K562 (cell line): Measurements from ENCODE around the gene HMX3. TPM values are rescaled to one million over a fixed set of nuclear protein-coding genes. Genes with fewer than 3 reads are reported as not detected.
A peak's percentile ranks its signal among the peaks of the same experiment; 100 is the strongest.

Source experiments
- BACH1 ChIP-seq: fragments of 200-800 bp; sonication (Bioruptor generic); IDR thresholded peaks from 2 replicates; pipeline ENCODE4 v1.6.1; 2016; ENCODE audit warnings: missing genetic modification characterization, missing compliant biosample characterization
- CCAR2 ChIP-seq: fragments of 200-400 bp; formaldehyde crosslinking; IDR thresholded peaks from 2 replicates; pipeline ENCODE4 v1.6.1; 2017; ENCODE audit warnings: mild to moderate bottlenecking, low read depth, low read length
- EHMT2 ChIP-seq: fragments of 450-650 bp; IDR thresholded peaks from 2 replicates; pipeline ENCODE4 v1.6.1; 2018; ENCODE audit warnings: antibody characterized with exemption
- MAFK ChIP-seq: IDR thresholded peaks from 2 replicates; pipeline ENCODE4 v1.6.1; 2011; ENCODE audit warnings: low read length, improper control_type of control experiment
- PHF21A ChIP-seq: fragments of 450-650 bp; IDR thresholded peaks from 2 replicates; pipeline ENCODE4 v1.6.1; 2017; ENCODE audit warnings: low read depth, borderline replicate concordance
- PRPF4 ChIP-seq: fragments of 200-400 bp; formaldehyde crosslinking; IDR thresholded peaks from one replicate; pipeline ENCODE4 v1.6.1; 2017; ENCODE audit warnings: low read length, low read depth, mild to moderate bottlenecking; ENCODE audit not compliant: insufficient read depth, poor library complexity, severe bottlenecking
- RBBP5 ChIP-seq: fragments of 200-600 bp; sonication (generic); IDR thresholded peaks from 2 replicates; pipeline ENCODE4 v1.6.1; 2012; ENCODE audit warnings: borderline replicate concordance, mild to moderate bottlenecking, low read length, control low read depth, inconsistent platforms; ENCODE audit not compliant: insufficient read depth, poor library complexity, severe bottlenecking
- ZFPM2 ChIP-seq: fragments of 250-450 bp; sonication (Bioruptor Pico); IDR thresholded peaks from 2 replicates; pipeline ENCODE4 v1.5.1; 2022; ENCODE audit warnings: mild to moderate bottlenecking
- ZNF224 ChIP-seq: sonication (generic); formaldehyde crosslinking; IDR thresholded peaks from 2 replicates; pipeline ENCODE4 v1.8.0; 2022; ENCODE audit warnings: mild to moderate bottlenecking, missing genetic modification reagents
- ZNF41 ChIP-seq: fragments of 250-450 bp; sonication (Bioruptor Pico); conservative IDR thresholded peaks from 2 replicates; pipeline ENCODE4 v1.4.0; 2020; ENCODE audit warnings: mild to moderate bottlenecking
- ZNF444 ChIP-seq: fragments of 250-450 bp; sonication (Bioruptor Pico); IDR thresholded peaks from 2 replicates; pipeline ENCODE4 v1.4.0; 2020; ENCODE audit warnings: mild to moderate bottlenecking, moderate library complexity
- ZNF668 ChIP-seq: fragments of 250-450 bp; sonication (Bioruptor Pico); IDR thresholded peaks from 2 replicates; pipeline ENCODE4 v1.8.0; 2022; ENCODE audit warnings: mild to moderate bottlenecking, inconsistent platforms
- polyA plus RNA-seq, 8 experiments: library from polyadenylated mRNA; depleted of rRNA in 4 of 8; stranded (reverse) in 5 of 8; unstranded in 3 of 8; fragments of >200 nt; fragmentation: Nextera tagmentation in 2 of 8; fragmentation: Illumina TruSeq in 1 of 8; extraction: Ambion mirVana in 2 of 8; extraction: Trizol in 1 of 8; gene quantifications; 2 replicates each; pipeline versions ENCODE4 v1.2.1 to v1.2.3, GENCODE V29; 2011 to 2014; ENCODE audit warnings: inconsistent platforms in 1 of 8, missing spikeins in 1 of 8
- total RNA-seq, 7 experiments: library from RNA; depleted of rRNA in 6 of 7; stranded (reverse); fragments of >200 nt in 6 of 7; fragmentation: Illumina TruSeq in 2 of 7; extraction: Trizol in 2 of 7; gene quantifications; 2 replicates each; pipeline versions ENCODE4 v1.2.1 to v1.2.3, GENCODE V29; 2011 to 2021; ENCODE audit warnings: low replicate concordance in 1 of 7
- TF ChIP-seq, protein P1 (sequence below): fragments of 200-800 bp; sonication (Bioruptor generic); IDR thresholded peaks from 2 replicates; pipeline ENCODE4 v1.6.1; 2016; ENCODE audit warnings: missing genetic modification characterization, missing compliant biosample characterization
- TF ChIP-seq, protein P2 (sequence below), 3 experiments: fragments of 200-800 bp in 1 of 3; fragments of 250-450 bp in 1 of 3; fragments of 450-650 bp in 1 of 3; sonication (Bioruptor Pico) in 1 of 3; sonication (Bioruptor generic) in 1 of 3; formaldehyde crosslinking in 1 of 3; IDR thresholded peaks; 2 replicates each; pipeline versions ENCODE4 v1.6.1 to v1.8.0; 2016 to 2022; ENCODE audit warnings: mild to moderate bottlenecking in 2 of 3, missing genetic modification characterization in 2 of 3, missing compliant biosample characterization in 1 of 3, moderate library complexity in 1 of 3
- TF ChIP-seq, protein P3 (sequence below), 2 experiments: fragments of 450-650 bp in 1 of 2; sonication (generic) in 1 of 2; formaldehyde crosslinking in 1 of 2; IDR thresholded peaks in 1 of 2; conservative IDR thresholded peaks in 1 of 2; 2 replicates each; pipeline versions ENCODE4 v1.6.1 to v1.8.1; 2016 to 2023; ENCODE audit warnings: mild to moderate bottlenecking in 2 of 2, moderate library complexity in 2 of 2, inconsistent platforms in 1 of 2, missing genetic modification reagents in 1 of 2
- TF ChIP-seq, protein P4 (sequence below): fragments of 450-650 bp; formaldehyde crosslinking; conservative IDR thresholded peaks from 2 replicates; pipeline ENCODE4 v1.4.0; 2022; ENCODE audit warnings: mild to moderate bottlenecking, missing genetic modification characterization

Gene HMX3
- total and polyA plus RNA-seq, 9 of the 15 experiments (the other 6 are each of a cell fraction or from before 2014, with no cell fraction given) = 0.55 to 43.5 (median 7.4) TPM; not detected in 2

DNA sequence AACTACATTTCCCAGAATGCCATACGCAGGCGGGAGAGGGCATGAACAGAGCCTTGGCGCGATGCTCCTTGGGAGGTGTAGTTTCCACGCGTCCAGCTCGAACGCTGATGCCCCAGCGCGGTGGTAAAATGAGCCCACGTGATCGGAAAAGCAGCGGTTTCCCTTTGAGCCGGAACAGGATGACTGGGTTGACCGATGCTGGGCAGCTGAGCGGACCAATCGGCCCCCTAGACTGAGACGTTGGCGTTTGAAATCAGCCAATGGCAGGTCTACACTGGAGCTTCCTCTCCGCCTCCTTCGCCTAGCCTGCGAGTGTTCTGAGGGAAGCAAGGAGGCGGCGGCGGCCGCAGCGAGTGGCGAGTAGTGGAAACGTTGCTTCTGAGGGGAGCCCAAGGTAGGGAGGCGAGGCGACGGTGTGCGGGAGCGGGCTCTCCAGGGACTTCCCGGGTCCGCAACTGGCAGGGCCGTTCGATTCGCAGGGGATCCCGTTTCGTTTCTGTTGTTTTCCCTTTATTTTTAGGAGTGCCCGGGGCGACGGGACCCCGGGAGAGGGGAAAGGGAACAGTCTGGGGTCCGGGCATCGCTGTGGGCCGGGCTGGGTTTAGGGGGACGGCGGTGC, 18.4 kb downstream of the HMX3 start, which contains the start of gene BUB3 (continued):
- no peak; the same call in 1 of the 2 replicates for TF ChIP-seq BACH1 (tag)
- TF ChIP-seq, protein P1, sequence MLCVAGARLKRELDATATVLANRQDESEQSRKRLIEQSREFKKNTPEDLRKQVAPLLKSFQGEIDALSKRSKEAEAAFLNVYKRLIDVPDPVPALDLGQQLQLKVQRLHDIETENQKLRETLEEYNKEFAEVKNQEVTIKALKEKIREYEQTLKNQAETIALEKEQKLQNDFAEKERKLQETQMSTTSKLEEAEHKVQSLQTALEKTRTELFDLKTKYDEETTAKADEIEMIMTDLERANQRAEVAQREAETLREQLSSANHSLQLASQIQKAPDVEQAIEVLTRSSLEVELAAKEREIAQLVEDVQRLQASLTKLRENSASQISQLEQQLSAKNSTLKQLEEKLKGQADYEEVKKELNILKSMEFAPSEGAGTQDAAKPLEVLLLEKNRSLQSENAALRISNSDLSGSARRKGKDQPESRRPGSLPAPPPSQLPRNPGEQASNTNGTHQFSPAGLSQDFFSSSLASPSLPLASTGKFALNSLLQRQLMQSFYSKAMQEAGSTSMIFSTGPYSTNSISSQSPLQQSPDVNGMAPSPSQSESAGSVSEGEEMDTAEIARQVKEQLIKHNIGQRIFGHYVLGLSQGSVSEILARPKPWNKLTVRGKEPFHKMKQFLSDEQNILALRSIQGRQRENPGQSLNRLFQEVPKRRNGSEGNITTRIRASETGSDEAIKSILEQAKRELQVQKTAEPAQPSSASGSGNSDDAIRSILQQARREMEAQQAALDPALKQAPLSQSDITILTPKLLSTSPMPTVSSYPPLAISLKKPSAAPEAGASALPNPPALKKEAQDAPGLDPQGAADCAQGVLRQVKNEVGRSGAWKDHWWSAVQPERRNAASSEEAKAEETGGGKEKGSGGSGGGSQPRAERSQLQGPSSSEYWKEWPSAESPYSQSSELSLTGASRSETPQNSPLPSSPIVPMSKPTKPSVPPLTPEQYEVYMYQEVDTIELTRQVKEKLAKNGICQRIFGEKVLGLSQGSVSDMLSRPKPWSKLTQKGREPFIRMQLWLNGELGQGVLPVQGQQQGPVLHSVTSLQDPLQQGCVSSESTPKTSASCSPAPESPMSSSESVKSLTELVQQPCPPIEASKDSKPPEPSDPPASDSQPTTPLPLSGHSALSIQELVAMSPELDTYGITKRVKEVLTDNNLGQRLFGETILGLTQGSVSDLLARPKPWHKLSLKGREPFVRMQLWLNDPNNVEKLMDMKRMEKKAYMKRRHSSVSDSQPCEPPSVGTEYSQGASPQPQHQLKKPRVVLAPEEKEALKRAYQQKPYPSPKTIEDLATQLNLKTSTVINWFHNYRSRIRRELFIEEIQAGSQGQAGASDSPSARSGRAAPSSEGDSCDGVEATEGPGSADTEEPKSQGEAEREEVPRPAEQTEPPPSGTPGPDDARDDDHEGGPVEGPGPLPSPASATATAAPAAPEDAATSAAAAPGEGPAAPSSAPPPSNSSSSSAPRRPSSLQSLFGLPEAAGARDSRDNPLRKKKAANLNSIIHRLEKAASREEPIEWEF (CRISPR knock-in tag) = no peak
- TF ChIP-seq CCAR2 = no peak
- TF ChIP-seq ZNF444 = no peak
- TF ChIP-seq, protein P2, sequence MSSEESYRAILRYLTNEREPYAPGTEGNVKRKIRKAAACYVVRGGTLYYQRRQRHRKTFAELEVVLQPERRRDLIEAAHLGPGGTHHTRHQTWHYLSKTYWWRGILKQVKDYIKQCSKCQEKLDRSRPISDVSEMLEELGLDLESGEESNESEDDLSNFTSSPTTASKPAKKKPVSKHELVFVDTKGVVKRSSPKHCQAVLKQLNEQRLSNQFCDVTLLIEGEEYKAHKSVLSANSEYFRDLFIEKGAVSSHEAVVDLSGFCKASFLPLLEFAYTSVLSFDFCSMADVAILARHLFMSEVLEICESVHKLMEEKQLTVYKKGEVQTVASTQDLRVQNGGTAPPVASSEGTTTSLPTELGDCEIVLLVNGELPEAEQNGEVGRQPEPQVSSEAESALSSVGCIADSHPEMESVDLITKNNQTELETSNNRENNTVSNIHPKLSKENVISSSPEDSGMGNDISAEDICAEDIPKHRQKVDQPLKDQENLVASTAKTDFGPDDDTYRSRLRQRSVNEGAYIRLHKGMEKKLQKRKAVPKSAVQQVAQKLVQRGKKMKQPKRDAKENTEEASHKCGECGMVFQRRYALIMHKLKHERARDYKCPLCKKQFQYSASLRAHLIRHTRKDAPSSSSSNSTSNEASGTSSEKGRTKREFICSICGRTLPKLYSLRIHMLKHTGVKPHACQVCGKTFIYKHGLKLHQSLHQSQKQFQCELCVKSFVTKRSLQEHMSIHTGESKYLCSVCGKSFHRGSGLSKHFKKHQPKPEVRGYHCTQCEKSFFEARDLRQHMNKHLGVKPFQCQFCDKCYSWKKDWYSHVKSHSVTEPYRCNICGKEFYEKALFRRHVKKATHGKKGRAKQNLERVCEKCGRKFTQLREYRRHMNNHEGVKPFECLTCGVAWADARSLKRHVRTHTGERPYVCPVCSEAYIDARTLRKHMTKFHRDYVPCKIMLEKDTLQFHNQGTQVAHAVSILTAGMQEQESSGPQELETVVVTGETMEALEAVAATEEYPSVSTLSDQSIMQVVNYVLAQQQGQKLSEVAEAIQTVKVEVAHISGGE (CRISPR knock-in tag; IDR thresholded peaks at IDR 0.05) = peak in 1 of 3 experiments; percentile 46; a peak in 1 of 6 replicates
- no peak for TF ChIP-seq PHF21A
- TF ChIP-seq PRPF4 = no peak
- no peak for TF ChIP-seq ZFPM2 (CRISPR knock-in tag)
- no peak for TF ChIP-seq ZNF224 (CRISPR knock-in tag)
- TF ChIP-seq, protein P3, sequence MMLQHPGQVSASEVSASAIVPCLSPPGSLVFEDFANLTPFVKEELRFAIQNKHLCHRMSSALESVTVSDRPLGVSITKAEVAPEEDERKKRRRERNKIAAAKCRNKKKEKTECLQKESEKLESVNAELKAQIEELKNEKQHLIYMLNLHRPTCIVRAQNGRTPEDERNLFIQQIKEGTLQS (IDR thresholded peaks at IDR 0.05) = no peak
- TF ChIP-seq, protein P3 (CRISPR knock-in tag; conservative IDR thresholded peaks at IDR 0.05) = no peak
- TF ChIP-seq MAFK = no peak
- TF ChIP-seq ZNF668 (CRISPR knock-in tag) = no peak
- TF ChIP-seq EHMT2 = no peak
- TF ChIP-seq ZNF41 (CRISPR knock-in tag) = no peak
- TF ChIP-seq RBBP5 = peak; percentile 72
- TF ChIP-seq, protein P4, sequence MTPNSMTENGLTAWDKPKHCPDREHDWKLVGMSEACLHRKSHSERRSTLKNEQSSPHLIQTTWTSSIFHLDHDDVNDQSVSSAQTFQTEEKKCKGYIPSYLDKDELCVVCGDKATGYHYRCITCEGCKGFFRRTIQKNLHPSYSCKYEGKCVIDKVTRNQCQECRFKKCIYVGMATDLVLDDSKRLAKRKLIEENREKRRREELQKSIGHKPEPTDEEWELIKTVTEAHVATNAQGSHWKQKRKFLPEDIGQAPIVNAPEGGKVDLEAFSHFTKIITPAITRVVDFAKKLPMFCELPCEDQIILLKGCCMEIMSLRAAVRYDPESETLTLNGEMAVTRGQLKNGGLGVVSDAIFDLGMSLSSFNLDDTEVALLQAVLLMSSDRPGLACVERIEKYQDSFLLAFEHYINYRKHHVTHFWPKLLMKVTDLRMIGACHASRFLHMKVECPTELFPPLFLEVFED (CRISPR knock-in tag) = 0 out of 2 replicates have a peak, but pooled peaks have one; percentile 25
